Adrenal gland (tissue), 12 donors: ENCODE measurements around the gene SYNRG. TPM values are rescaled to one million over a fixed set of nuclear protein-coding genes. Genes with fewer than 3 reads are reported as not detected.
A peak's percentile ranks its signal among the peaks of the same experiment; 100 is the strongest.

ENCODE experiments used
- DNase-seq, 7 donors: peaks; one replicate each; pipeline ENCODE4 v3.0.0-alpha.2; 2019 to 2020
- H3K27ac ChIP-seq, 5 donors: fragments of 200-600 bp; sonication (generic) in 4 of 5; 1 replicate in 3 of 5; 2 replicates in 2 of 5; pipeline versions ENCODE4 v1.5.1 to v1.8.0; 2016 to 2020; ENCODE audit warnings: mild to moderate bottlenecking in 1 of 5
- H3K27me3 ChIP-seq: fragments of 200-600 bp; 2 replicates; pipeline ENCODE4 v1.8.0; 2021
- H3K36me3 ChIP-seq, 2 donors: fragments of 200-600 bp; replicated peaks in 1 of 2; 1 replicate in 1 of 2; 2 replicates in 1 of 2; pipeline versions ENCODE4 v1.5.1 to v1.8.0; 2018 to 2022
- H3K4me1 ChIP-seq, 2 donors: fragments of 200-600 bp; replicated peaks in 1 of 2; 1 replicate in 1 of 2; 2 replicates in 1 of 2; pipeline versions ENCODE4 v1.5.1 to v1.8.0; 2018 to 2021
- H3K4me3 ChIP-seq, 4 donors: fragments of 200-600 bp; sonication (generic) in 3 of 4; one replicate each; pipeline ENCODE4 v1.5.1; 2016 to 2018
- H3K9me3 ChIP-seq, 3 donors: fragments of 200-600 bp; sonication (generic) in 1 of 3; replicated peaks in 1 of 3; 1 replicate in 2 of 3; 2 replicates in 1 of 3; pipeline versions ENCODE4 v1.5.1 to v1.8.0; 2016 to 2021
- POLR2A ChIP-seq, 2 donors: fragments of 450-650 bp; IDR thresholded peaks; one replicate each; pipeline ENCODE4 v1.6.1; 2017; ENCODE audit warnings: antibody characterized with exemption in 2 of 2, mild to moderate bottlenecking in 2 of 2, moderate library complexity in 1 of 2
- WGBS, 4 donors: extraction: QIAGEN DNeasy Blood & Tissue Kit in 2 of 4; methylation state at CpG; one replicate each; pipeline versions ENCODE4 v1.1.5 to v1.1.7; 2013 to 2017; 5-methylcytosine and 5-hydroxymethylcytosine counted together
- intact Hi-C, 2 donors: fragments of 100-400 bp; cut with DNase I; formaldehyde crosslinking; loops; one replicate each; pipeline versions ENCODE4 v1.14.1 to v1.15.0; 2022 to 2023
- polyA plus RNA-seq, 3 donors: library from polyadenylated mRNA; stranded (reverse); fragments of 200-250 nt in 2 of 3; fragments of 350-450 nt in 1 of 3; fragmentation: Illumina TruSeq in 1 of 3; extraction: RNeasy Lipid Tissue Mini Kit (QIAGEN cat#74804) in 1 of 3; gene quantifications; one replicate each; pipeline ENCODE4 v1.2.3, GENCODE V29; 2013 to 2014
- total RNA-seq, 9 donors: library from RNA; depleted of rRNA in 4 of 9; stranded (reverse); fragments of >200 nt in 4 of 9; fragments of 120-200 nt in 1 of 9; fragmentation: NEBNext Ultra II Directional in 1 of 9; extraction: Animal tissue kit (Norgen Biotek cat#: 25700) in 1 of 9; gene quantifications; one replicate each; pipeline versions ENCODE4 v1.1.0 to v1.2.4, GENCODE V29; 2013 to 2023
- TF ChIP-seq, protein P1 (sequence below), 6 experiments: fragments of 450-650 bp in 4 of 6; fragments of 200-600 bp in 2 of 6; sonication (generic) in 1 of 6; IDR thresholded peaks; 1 replicate in 5 of 6; 2 replicates in 1 of 6; pipeline versions ENCODE4 v1.5.1 to v1.8.0; 2016 to 2021; ENCODE audit warnings: antibody characterized with exemption in 6 of 6, mild to moderate bottlenecking in 2 of 6, moderate library complexity in 1 of 6
- donor health status: healthy with polysubstance abuse.
- donor health status: Bipolar disorder and iron deficiency.
- donor health status: DM: yes; HTN: yes; CAD: no.
- donor health status: DM: no; HTN: no; CAD: no.
- donor health status: DM: no; HTN: no; CAD: no.
- donor health status: DM: yes; HTN: yes; CAD: no.

Gene SYNRG
- total and polyA plus RNA-seq, 12 donors: 8.5 to 45.7 (median 29.3) TPM

DNA sequence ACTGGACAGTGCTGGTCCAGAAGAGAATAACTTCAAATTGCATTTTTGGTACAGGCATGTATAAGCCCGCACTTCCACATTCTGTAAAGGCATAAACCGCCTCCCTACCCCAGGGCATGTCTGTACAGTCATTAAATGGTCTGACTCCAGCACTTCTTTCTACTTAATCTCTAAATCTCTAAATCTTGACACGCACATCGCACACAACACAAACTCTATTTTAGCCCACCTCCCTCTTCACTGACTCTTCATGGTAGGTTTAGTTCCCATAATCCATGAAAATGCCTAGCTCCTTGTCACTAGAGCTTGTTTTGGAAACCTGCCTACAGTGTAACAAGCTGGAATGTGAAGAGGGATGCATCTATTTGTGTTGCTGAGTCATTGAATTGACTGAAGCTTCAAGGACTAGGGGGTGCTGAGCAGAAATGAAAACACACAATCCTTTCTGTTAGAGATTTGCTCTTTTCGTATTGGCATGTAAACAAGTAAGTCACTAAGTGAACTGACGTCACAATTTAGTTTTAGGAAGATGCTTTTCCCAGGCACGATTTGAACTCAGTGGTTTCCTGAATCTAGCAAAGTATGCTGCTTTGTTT, 121.1 kb downstream of the SYNRG start:
- Histone ChIP-seq H3K27me3 (no peaks in the 10 kb centered on the region), H3K36me3 (no peaks in the 10 kb centered on the region), H3K9me3 (no peaks in the 10 kb centered on the region), H3K27ac (peak overlapping the region; percentile 68 to 93 (median 85)), H3K4me1 (peaks cover 31 to 44% of the 10 kb centered on the region in 2 donors), H3K4me3 (peak overlapping the region in 2 of 4 donors; percentile 80 to 92)
- TF ChIP-seq POLR2A (IDR thresholded peaks at IDR 0.05): no peak
- TF ChIP-seq, protein P1, sequence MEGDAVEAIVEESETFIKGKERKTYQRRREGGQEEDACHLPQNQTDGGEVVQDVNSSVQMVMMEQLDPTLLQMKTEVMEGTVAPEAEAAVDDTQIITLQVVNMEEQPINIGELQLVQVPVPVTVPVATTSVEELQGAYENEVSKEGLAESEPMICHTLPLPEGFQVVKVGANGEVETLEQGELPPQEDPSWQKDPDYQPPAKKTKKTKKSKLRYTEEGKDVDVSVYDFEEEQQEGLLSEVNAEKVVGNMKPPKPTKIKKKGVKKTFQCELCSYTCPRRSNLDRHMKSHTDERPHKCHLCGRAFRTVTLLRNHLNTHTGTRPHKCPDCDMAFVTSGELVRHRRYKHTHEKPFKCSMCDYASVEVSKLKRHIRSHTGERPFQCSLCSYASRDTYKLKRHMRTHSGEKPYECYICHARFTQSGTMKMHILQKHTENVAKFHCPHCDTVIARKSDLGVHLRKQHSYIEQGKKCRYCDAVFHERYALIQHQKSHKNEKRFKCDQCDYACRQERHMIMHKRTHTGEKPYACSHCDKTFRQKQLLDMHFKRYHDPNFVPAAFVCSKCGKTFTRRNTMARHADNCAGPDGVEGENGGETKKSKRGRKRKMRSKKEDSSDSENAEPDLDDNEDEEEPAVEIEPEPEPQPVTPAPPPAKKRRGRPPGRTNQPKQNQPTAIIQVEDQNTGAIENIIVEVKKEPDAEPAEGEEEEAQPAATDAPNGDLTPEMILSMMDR (IDR thresholded peaks at IDR 0.05): no peak
- intact Hi-C loops: no loop called here
- WGBS, 4 donors: 21 to 31% (median 23%) methylated on average over 7 of the region's 7 CpGs
- DNase-seq: peak in 6 of 7 donors; percentile 28 to 62 (median 50)

DNA sequence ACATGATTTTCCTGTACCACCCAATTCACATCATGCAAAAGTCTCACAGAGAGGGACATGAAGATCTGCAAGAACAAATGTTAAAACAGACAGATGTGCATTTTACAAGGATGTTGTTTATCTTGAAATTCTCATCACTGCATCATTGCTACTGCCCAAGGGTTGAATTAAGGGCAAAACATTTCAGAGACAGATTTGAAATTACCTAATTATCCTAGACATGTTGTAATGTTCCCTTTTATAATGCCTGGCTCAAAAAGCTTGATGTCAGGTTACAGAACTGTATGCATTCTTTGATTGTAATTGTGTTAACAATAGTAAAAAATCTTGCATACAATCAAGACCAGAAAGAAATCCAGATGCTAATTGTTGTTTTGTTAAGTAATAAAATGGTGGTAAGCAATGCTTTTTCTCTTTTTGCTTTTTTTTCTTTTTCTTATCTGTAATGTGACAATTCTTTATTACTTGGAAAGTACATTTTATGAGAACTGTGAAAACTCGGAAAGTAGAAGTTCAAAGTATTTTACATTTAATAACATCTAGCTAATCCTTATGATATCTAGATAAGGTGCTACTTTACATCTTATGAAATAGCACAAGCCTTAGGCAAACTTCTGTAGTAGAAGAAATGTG, 123.2 kb downstream of the SYNRG start:
- no peak overlapping the region for H3K4me3 ChIP-seq
- 67 to 88% (median 74%) methylated on average over 1 of the region's 1 CpG for WGBS, 4 donors
- no peaks in the 10 kb centered on the region for H3K36me3 ChIP-seq
- no peaks in the 10 kb centered on the region for H3K27me3 ChIP-seq
- intact Hi-C loops: no loop called here
- no peak overlapping the region for H3K27ac ChIP-seq
- peaks cover 20 to 25% of the 10 kb centered on the region in 2 donors for H3K4me1 ChIP-seq
- DNase-seq: no peak
- no peaks in the 10 kb centered on the region for H3K9me3 ChIP-seq
- TF ChIP-seq, protein P1 (IDR thresholded peaks at IDR 0.05): no peak
- TF ChIP-seq POLR2A (IDR thresholded peaks at IDR 0.05): no peak

DNA sequence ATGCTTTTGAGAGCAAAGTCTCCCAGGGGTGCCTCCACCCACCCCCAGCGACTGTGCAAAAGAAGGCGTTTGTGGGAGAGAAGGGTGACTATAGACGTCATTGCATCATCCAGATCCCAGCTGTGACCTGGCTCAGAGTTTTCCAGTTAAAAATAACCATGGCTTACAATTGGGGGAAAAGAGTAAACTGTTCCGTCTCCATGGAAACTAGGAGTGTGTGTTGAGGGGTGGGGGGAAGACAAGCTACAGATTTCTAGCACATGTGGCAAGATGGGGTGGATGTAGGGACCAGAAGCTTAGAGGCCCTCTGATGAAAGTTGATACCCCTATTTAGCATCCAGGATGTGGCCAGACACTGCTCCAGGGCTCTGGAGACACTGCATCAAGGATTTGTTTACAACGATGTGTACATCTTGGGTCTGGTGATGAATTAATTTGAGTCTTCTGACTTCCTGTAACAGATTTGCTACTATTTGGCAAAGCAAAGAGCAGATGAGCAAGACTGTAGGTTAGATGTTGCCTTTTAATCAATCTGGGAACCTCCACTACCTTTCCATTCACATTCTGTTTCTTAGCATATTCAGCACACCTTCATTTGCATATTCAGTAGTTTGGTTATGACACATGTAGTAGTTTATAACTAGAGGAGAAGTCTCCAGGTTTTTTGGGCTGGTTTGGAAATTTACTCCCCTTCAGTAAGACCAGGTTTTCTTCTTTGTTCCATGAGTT, 125.7 kb downstream of the SYNRG start:
- Histone ChIP-seq H3K4me1 (peaks cover 6 to 10% of the 10 kb centered on the region in 2 donors), H3K9me3 (no peaks in the 10 kb centered on the region), H3K4me3 (no peak overlapping the region), H3K27me3 (no peaks in the 10 kb centered on the region), H3K27ac (peak overlapping the region in 1 of 5 donors; percentile 1), H3K36me3 (peaks cover 0 to 1% of the 10 kb centered on the region in 2 donors)
- intact Hi-C loops: no loop called here
- 63 to 74% (median 68%) methylated on average over 5 of the region's 5 CpGs for WGBS, 4 donors
- TF ChIP-seq, protein P1 (IDR thresholded peaks at IDR 0.05): no peak
- no peak for TF ChIP-seq POLR2A (IDR thresholded peaks at IDR 0.05)
- peak in 1 of 7 donors; percentile 52 for DNase-seq

DNA sequence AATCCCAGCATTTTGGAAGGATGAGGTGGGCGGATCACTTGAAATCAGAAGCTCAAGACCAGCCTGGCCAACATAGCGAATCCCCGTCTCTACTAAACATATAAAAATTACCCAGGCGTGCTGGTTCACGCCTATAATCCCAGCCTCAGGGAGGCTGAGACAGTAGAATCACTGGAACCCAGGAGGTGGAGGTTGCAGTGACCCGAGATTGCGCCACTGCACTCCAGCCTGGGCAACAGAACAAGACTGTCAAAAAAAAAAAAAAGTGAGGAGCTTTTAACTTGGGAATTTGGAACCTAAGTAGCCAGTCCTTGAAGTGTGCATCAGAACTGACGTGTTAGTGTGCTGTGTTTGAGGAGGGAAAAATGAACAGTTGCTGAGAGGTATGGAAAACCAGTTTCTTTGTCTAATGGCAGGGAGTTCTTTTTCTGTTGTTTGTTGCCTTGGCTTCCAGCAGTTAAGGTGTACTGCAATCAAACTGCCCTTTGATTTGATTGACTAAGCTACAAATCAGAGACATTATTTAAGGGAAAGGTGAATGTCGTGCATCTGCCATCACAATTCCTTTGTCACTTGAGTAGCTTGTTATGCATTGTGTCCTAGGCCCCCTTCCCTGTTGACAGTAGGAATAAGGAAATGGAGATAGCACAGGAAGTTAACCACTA, 128.1 kb downstream of the SYNRG start:
- 75 to 86% (median 84%) methylated on average over 9 of the region's 9 CpGs for WGBS, 4 donors
- Histone ChIP-seq H3K4me1 (no peaks in the 10 kb centered on the region), H3K27me3 (no peaks in the 10 kb centered on the region), H3K9me3 (no peaks in the 10 kb centered on the region), H3K36me3 (peaks cover 0 to 19% of the 10 kb centered on the region in 2 donors), H3K4me3 (no peak overlapping the region), H3K27ac (no peak overlapping the region)
- TF ChIP-seq, protein P1 (IDR thresholded peaks at IDR 0.05): no peak
- TF ChIP-seq POLR2A (IDR thresholded peaks at IDR 0.05): no peak
- intact Hi-C loops: no loop called here
- peak in 4 of 7 donors; percentile 19 to 57 (median 47) for DNase-seq
